K562 (cell line): ENCODE measurements around the gene EEPD1. TPM values are rescaled to one million over a fixed set of nuclear protein-coding genes. Genes with fewer than 3 reads are reported as not detected.

Experiments used
- CREB1 ChIP-seq, 2 experiments: sonication (generic) in 1 of 2; formaldehyde crosslinking in 1 of 2; IDR thresholded peaks; 2 replicates each; pipeline versions ENCODE4 v1.6.1 to v1.8.0; 2012 to 2022; ENCODE audit warnings: inconsistent platforms in 1 of 2, mild to moderate bottlenecking in 1 of 2, missing genetic modification reagents in 1 of 2, moderate library complexity in 1 of 2
- HCFC1 ChIP-seq: IDR thresholded peaks from 2 replicates; pipeline ENCODE4 v1.6.1; 2012; ENCODE audit warnings: low read depth, low read length, improper control_type of control experiment
- NCOA2 ChIP-seq, 2 experiments: fragments of 450-650 bp; IDR thresholded peaks; 2 replicates each; pipeline ENCODE4 v1.6.1; 2018; ENCODE audit warnings: mild to moderate bottlenecking in 2 of 2, moderate library complexity in 1 of 2; ENCODE audit not compliant: partially characterized antibody in 2 of 2
- NR2C2 ChIP-seq, 2 experiments: fragments of 200-800 bp in 1 of 2; sonication (Bioruptor generic) in 1 of 2; sonication (generic) in 1 of 2; formaldehyde crosslinking in 1 of 2; IDR thresholded peaks; 2 replicates each; pipeline versions ENCODE4 v1.6.1 to v1.8.0; 2016 to 2022; ENCODE audit warnings: mild to moderate bottlenecking in 1 of 2, missing compliant biosample characterization in 1 of 2, missing genetic modification characterization in 1 of 2, missing genetic modification reagents in 1 of 2
- PHF8 ChIP-seq: fragments of 200-600 bp; sonication (generic); IDR thresholded peaks from 2 replicates; pipeline ENCODE4 v1.6.1; 2012; ENCODE audit warnings: mixed run types, mild to moderate bottlenecking, inconsistent platforms, low read length, moderate library complexity, borderline replicate concordance
- PML ChIP-seq: IDR thresholded peaks from 2 replicates; pipeline ENCODE4 v1.6.1; 2012; ENCODE audit warnings: low read length, inconsistent platforms
- RBBP5 ChIP-seq: fragments of 200-600 bp; sonication (generic); IDR thresholded peaks from 2 replicates; pipeline ENCODE4 v1.6.1; 2012; ENCODE audit warnings: borderline replicate concordance, mild to moderate bottlenecking, low read length, control low read depth, inconsistent platforms; ENCODE audit not compliant: insufficient read depth, poor library complexity, severe bottlenecking
- SP1 ChIP-seq: sonication (generic); formaldehyde crosslinking; IDR thresholded peaks from 2 replicates; pipeline ENCODE4 v1.8.1; 2022; ENCODE audit warnings: mild to moderate bottlenecking, missing genetic modification reagents
- SPI1 ChIP-seq: IDR thresholded peaks from 2 replicates; pipeline ENCODE4 v1.6.1; 2011; ENCODE audit warnings: low read depth, low read length, control low read depth, borderline replicate concordance
- TARDBP ChIP-seq: fragments of 450-650 bp; IDR thresholded peaks from 2 replicates; pipeline ENCODE4 v1.6.1; 2016
- TCF7 ChIP-seq: sonication (generic); IDR thresholded peaks from 2 replicates; pipeline ENCODE4 v1.6.1; 2016; ENCODE audit warnings: antibody characterized with exemption, borderline replicate concordance
- ZNF175 ChIP-seq: fragments of 200-800 bp; sonication (Bioruptor generic); IDR thresholded peaks from 2 replicates; pipeline ENCODE4 v1.6.1; 2016; ENCODE audit warnings: low read depth, mild to moderate bottlenecking, missing genetic modification characterization, missing compliant biosample characterization
- ZNF347 ChIP-seq: fragments of 450-650 bp; formaldehyde crosslinking; IDR thresholded peaks from 2 replicates; pipeline ENCODE4 v1.4.0; 2020; ENCODE audit warnings: low read depth, mild to moderate bottlenecking, moderate library complexity
- ZNF668 ChIP-seq: fragments of 250-450 bp; sonication (Bioruptor Pico); IDR thresholded peaks from 2 replicates; pipeline ENCODE4 v1.8.0; 2022; ENCODE audit warnings: mild to moderate bottlenecking, inconsistent platforms
- ZNF79 ChIP-seq: fragments of 250-450 bp; sonication (Bioruptor Pico); IDR thresholded peaks from 2 replicates; pipeline ENCODE4 v1.4.0; 2020; ENCODE audit warnings: low read depth, mild to moderate bottlenecking, moderate library complexity
- polyA plus RNA-seq, 8 experiments: library from polyadenylated mRNA; depleted of rRNA in 4 of 8; stranded (reverse) in 5 of 8; unstranded in 3 of 8; fragments of >200 nt; fragmentation: Nextera tagmentation in 2 of 8; fragmentation: Illumina TruSeq in 1 of 8; extraction: Ambion mirVana in 2 of 8; extraction: Trizol in 1 of 8; gene quantifications; 2 replicates each; pipeline versions ENCODE4 v1.2.1 to v1.2.3, GENCODE V29; 2011 to 2014; ENCODE audit warnings: inconsistent platforms in 1 of 8, missing spikeins in 1 of 8
- total RNA-seq, 7 experiments: library from RNA; depleted of rRNA in 6 of 7; stranded (reverse); fragments of >200 nt in 6 of 7; fragmentation: Illumina TruSeq in 2 of 7; extraction: Trizol in 2 of 7; gene quantifications; 2 replicates each; pipeline versions ENCODE4 v1.2.1 to v1.2.3, GENCODE V29; 2011 to 2021; ENCODE audit warnings: low replicate concordance in 1 of 7
- TF ChIP-seq, protein P1 (sequence below): fragments of 450-650 bp; formaldehyde crosslinking; IDR thresholded peaks from 2 replicates; pipeline ENCODE4 v1.4.0; 2020; ENCODE audit warnings: mild to moderate bottlenecking, moderate library complexity
- TF ChIP-seq, protein P2 (sequence below): fragments of 450-650 bp; IDR thresholded peaks from 2 replicates; pipeline ENCODE4 v1.6.1; 2016; ENCODE audit warnings: missing biosample characterization, missing genetic modification characterization
- TF ChIP-seq, protein P3 (sequence below): fragments of 250-450 bp; sonication (Bioruptor Pico); IDR thresholded peaks from 2 replicates; pipeline ENCODE4 v1.5.0; 2020; ENCODE audit warnings: mild to moderate bottlenecking
- TF ChIP-seq, protein P4 (sequence below): fragments of 250-450 bp; sonication (Bioruptor Pico); IDR thresholded peaks from 2 replicates; pipeline ENCODE4 v1.8.0; 2022; ENCODE audit warnings: inconsistent platforms, mild to moderate bottlenecking, moderate library complexity, borderline replicate concordance
- TF ChIP-seq, protein P5 (sequence below): fragments of 450-650 bp; IDR thresholded peaks from 2 replicates; pipeline ENCODE4 v1.6.1; 2017; ENCODE audit warnings: mild to moderate bottlenecking, moderate library complexity

EEPD1 gene
- total and polyA plus RNA-seq, 9 of the 15 experiments (the other 6 are each of a cell fraction or from before 2014, with no cell fraction given), result 0.01 to 1.5 (median 0.74) TPM; not detected in 1

DNA sequence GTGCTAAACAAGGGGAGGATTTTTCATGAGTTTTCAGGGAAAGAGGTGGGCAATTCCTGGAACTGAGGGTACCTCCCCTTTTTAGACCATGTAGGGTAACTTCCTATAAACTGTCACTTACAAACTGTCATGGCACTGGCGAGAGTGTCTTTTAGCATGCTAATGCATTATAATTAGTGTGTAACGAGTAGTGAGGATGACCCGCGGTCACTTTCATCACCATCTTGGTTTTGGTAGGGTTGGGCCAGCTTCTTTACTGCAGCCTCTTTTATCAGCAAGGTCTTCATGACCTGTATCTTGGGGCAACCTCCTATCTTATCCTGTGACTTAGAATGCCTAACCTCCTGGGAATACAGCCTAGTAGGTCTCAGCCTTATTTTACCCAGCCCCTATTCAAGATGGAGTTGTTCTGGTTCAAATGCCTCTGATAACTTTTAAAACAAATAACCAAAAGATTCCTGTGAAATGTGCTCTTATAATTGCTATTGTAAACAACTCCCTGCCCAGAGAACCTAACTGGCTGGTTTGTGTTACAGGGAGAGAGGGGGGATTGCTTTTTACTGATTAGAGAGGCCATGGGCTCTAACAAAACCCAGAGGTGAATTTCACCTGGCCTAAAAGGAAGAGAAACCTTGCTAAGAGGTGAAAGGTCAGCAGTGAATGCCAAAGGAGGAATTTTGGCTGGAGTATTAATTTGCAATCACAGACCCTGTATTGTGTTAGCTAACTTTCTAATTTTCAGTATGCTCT is 64.3 kb downstream of the EEPD1 start (continued):
- no peak for TF ChIP-seq HCFC1
- no peak for TF ChIP-seq CREB1 (IDR thresholded peaks at IDR 0.05)
- no peak for TF ChIP-seq CREB1 (CRISPR knock-in tag; IDR thresholded peaks at IDR 0.05)
- peak; percentile 84; the same call in 1 of the 2 replicates for TF ChIP-seq ZNF79 (CRISPR knock-in tag)
- TF ChIP-seq SP1 (CRISPR knock-in tag), result no peak
- no peak for TF ChIP-seq NR2C2 (CRISPR knock-in tag; IDR thresholded peaks at IDR 0.05)
- TF ChIP-seq NR2C2 (tag; IDR thresholded peaks at IDR 0.05), result peak; percentile 92
- no peak for TF ChIP-seq PHF8
- TF ChIP-seq, protein P1, sequence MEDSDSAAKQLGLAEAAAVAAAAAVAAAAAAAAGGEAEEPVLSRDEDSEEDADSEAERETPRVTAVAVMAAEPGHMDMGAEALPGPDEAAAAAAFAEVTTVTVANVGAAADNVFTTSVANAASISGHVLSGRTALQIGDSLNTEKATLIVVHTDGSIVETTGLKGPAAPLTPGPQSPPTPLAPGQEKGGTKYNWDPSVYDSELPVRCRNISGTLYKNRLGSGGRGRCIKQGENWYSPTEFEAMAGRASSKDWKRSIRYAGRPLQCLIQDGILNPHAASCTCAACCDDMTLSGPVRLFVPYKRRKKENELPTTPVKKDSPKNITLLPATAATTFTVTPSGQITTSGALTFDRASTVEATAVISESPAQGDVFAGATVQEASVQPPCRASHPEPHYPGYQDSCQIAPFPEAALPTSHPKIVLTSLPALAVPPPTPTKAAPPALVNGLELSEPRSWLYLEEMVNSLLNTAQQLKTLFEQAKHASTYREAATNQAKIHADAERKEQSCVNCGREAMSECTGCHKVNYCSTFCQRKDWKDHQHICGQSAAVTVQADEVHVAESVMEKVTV (CRISPR knock-in tag), result no peak
- no peak for TF ChIP-seq TCF7
- TF ChIP-seq ZNF175, result peak; percentile 91
- no peak for TF ChIP-seq RBBP5
- TF ChIP-seq ZNF668 (CRISPR knock-in tag), result 0 out of 2 replicates have a peak, but pooled peaks have one; percentile 52
- TF ChIP-seq, protein P2, sequence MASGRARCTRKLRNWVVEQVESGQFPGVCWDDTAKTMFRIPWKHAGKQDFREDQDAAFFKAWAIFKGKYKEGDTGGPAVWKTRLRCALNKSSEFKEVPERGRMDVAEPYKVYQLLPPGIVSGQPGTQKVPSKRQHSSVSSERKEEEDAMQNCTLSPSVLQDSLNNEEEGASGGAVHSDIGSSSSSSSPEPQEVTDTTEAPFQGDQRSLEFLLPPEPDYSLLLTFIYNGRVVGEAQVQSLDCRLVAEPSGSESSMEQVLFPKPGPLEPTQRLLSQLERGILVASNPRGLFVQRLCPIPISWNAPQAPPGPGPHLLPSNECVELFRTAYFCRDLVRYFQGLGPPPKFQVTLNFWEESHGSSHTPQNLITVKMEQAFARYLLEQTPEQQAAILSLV (tag), result peak; percentile 50; the same call in 1 of the 2 replicates
- TF ChIP-seq TARDBP, result no peak
- TF ChIP-seq ZNF347 (CRISPR knock-in tag), result no peak
- TF ChIP-seq, protein P3, sequence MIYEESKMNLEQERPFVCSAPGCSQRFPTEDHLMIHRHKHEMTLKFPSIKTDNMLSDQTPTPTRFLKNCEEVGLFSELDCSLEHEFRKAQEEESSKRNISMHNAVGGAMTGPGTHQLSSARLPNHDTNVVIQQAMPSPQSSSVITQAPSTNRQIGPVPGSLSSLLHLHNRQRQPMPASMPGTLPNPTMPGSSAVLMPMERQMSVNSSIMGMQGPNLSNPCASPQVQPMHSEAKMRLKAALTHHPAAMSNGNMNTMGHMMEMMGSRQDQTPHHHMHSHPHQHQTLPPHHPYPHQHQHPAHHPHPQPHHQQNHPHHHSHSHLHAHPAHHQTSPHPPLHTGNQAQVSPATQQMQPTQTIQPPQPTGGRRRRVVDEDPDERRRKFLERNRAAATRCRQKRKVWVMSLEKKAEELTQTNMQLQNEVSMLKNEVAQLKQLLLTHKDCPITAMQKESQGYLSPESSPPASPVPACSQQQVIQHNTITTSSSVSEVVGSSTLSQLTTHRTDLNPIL (CRISPR knock-in tag), result peak; percentile 76; the same call in 1 of the 2 replicates
- TF ChIP-seq NCOA2 (IDR thresholded peaks at IDR 0.05; ENCODE audit: partially characterized antibody in 2 of 2), result no peak
- TF ChIP-seq, protein P4, sequence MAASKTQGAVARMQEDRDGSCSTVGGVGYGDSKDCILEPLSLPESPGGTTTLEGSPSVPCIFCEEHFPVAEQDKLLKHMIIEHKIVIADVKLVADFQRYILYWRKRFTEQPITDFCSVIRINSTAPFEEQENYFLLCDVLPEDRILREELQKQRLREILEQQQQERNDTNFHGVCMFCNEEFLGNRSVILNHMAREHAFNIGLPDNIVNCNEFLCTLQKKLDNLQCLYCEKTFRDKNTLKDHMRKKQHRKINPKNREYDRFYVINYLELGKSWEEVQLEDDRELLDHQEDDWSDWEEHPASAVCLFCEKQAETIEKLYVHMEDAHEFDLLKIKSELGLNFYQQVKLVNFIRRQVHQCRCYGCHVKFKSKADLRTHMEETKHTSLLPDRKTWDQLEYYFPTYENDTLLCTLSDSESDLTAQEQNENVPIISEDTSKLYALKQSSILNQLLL (CRISPR knock-in tag), result no peak
- TF ChIP-seq, protein P5, sequence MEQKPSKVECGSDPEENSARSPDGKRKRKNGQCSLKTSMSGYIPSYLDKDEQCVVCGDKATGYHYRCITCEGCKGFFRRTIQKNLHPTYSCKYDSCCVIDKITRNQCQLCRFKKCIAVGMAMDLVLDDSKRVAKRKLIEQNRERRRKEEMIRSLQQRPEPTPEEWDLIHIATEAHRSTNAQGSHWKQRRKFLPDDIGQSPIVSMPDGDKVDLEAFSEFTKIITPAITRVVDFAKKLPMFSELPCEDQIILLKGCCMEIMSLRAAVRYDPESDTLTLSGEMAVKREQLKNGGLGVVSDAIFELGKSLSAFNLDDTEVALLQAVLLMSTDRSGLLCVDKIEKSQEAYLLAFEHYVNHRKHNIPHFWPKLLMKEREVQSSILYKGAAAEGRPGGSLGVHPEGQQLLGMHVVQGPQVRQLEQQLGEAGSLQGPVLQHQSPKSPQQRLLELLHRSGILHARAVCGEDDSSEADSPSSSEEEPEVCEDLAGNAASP, result no peak
- no peak for TF ChIP-seq SPI1
- TF ChIP-seq PML, result no peak
